CD4-positive, alpha-beta T cell treated with Interleukin-17A for 1 hour (primary cell): ENCODE results near the gene CILP2.
A peak's percentile ranks its signal among the peaks of the same experiment; 100 is the strongest.

Source experiments
- DNase-seq: peaks from one replicate; pipeline ENCODE4 v3.0.0-alpha.2; 2020

The CILP2 gene

GRCh38 chr19:19529783-19530422 lies 8.2 kb upstream of the CILP2 start:
- DNase-seq, result no peak

GRCh38 chr19:19530423-19530804 lies 7.7 kb upstream of the CILP2 start:
- DNase-seq, result no peak

- DNase-seq, result no peak
Measured at GRCh38 chr19:19530889-19531288, 7.2 kb upstream of the CILP2 start.

- peak; percentile 86 for DNase-seq
Measured at GRCh38 chr19:19531951-19532805, 5.9 kb upstream of the CILP2 start.

- no peak for DNase-seq
Measured at GRCh38 chr19:19532806-19533701, 5.0 kb upstream of the CILP2 start.

GRCh38 chr19:19533841-19534240 lies 4.2 kb upstream of the CILP2 start:
- no peak for DNase-seq

GRCh38 chr19:19534556-19535265 lies 3.4 kb upstream of the CILP2 start:
- DNase-seq, result no peak

GRCh38 chr19:19535311-19536191 lies 2.5 kb upstream of the CILP2 start:
- no peak for DNase-seq

GRCh38 chr19:19537075-19538048 lies 703 bp upstream of the CILP2 start:
- DNase-seq, result peak; percentile 34

- no peak for DNase-seq
Measured at GRCh38 chr19:19538785-19539166, 711 bp downstream of the CILP2 start.

- no peak for DNase-seq
Measured at GRCh38 chr19:19539698-19540063, 1.6 kb downstream of the CILP2 start.

GRCh38 chr19:19540064-19540714 lies 2.1 kb downstream of the CILP2 start:
- peak; percentile 84 for DNase-seq

GRCh38 chr19:19540715-19541515 lies 2.9 kb downstream of the CILP2 start:
- peak; percentile 86 for DNase-seq

GRCh38 chr19:19541616-19542015 lies 3.6 kb downstream of the CILP2 start:
- DNase-seq, result no peak

GRCh38 chr19:19542507-19542906 lies 4.4 kb downstream of the CILP2 start:
- DNase-seq, result no peak

GRCh38 chr19:19543101-19543500 lies 5.0 kb downstream of the CILP2 start:
- DNase-seq, result no peak

GRCh38 chr19:19543640-19544039 lies 5.6 kb downstream of the CILP2 start:
- DNase-seq, result no peak

- DNase-seq, result no peak
Measured at GRCh38 chr19:19544257-19544953, 6.3 kb downstream of the CILP2 start.
